GM12873 (cell line): ENCODE data around the gene ANKRD60.

Experiments
- TF ChIP-seq, protein P1 (sequence below): IDR thresholded peaks from 2 replicates; pipeline ENCODE4 v1.5.1; 2012; ENCODE audit warnings: low read depth, mild to moderate bottlenecking, moderate library complexity, low read length, control low read depth; ENCODE audit not compliant: insufficient read depth; ENCODE audit errors: missing control alignments

The ANKRD60 gene

DNA sequence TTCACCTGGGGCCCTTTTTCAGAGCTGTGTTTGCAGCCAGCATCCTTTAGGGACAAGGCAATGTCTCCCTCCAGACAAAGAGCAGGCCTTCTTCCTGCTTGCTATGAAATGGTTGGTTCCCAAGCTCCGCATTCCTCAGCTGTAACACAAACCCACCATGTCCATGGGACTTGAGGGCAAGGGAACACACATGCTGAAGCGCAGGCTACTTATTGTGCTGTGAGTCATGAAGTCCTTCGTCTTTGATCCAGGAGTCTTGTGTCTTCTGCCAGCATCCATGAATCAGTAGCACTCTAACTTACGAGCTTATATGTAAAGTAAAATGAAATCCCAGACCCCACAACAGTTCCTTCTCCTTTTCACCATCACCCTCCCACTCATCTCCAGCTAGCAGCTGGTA, 59.0 kb downstream of the ANKRD60 start:
- TF ChIP-seq, protein P1, sequence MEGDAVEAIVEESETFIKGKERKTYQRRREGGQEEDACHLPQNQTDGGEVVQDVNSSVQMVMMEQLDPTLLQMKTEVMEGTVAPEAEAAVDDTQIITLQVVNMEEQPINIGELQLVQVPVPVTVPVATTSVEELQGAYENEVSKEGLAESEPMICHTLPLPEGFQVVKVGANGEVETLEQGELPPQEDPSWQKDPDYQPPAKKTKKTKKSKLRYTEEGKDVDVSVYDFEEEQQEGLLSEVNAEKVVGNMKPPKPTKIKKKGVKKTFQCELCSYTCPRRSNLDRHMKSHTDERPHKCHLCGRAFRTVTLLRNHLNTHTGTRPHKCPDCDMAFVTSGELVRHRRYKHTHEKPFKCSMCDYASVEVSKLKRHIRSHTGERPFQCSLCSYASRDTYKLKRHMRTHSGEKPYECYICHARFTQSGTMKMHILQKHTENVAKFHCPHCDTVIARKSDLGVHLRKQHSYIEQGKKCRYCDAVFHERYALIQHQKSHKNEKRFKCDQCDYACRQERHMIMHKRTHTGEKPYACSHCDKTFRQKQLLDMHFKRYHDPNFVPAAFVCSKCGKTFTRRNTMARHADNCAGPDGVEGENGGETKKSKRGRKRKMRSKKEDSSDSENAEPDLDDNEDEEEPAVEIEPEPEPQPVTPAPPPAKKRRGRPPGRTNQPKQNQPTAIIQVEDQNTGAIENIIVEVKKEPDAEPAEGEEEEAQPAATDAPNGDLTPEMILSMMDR = no peak

DNA sequence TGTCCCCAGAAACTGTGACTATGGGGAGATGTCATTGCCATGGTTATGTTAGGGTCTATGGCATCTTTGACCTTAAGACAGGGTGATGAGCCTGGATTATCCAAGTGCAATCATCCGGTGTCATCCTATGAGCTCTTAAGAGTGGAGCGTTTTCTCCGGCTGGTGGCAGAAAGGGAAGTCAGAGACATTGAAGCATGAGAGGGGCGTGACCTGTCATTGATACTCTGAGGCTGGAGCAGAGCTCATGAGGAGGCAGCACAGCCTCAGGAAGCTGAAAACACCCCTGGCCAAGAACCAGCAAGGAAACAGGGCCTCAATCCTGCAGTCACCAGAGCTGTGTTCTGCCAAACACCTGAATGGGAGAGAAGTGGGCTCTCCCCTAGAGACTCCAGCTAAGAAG, 59.6 kb downstream of the ANKRD60 start:
- TF ChIP-seq, protein P1 = no peak

DNA sequence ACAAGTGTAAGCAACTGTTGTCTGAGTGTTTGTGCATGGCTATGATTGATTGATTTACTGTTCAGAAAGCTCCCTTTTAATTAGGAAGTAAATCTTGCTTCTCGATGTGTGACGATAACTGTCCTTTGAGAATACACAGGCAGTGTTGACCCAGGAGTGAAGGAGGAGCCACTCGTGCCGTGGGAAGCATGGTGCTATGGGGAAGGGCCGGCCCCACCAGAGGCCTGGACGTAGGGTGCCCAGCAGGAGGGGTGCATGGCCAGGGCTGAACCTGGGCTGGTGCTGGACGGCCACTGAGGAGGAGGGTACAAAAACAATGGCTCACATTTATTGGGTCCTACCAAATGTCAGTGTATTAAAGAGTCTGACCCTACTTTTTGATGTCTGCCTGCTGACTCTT, 60.7 kb downstream of the ANKRD60 start:
- TF ChIP-seq, protein P1 = no peak
